ENCODE data around the gene PCDH15. TPM values are rescaled to one million over a fixed set of nuclear protein-coding genes. Genes with fewer than 3 reads are reported as not detected.

PCDH15 gene
- total and polyA plus RNA-seq, 2 experiments from 2014 or later, result 0.29 to 0.66 TPM

DNA sequence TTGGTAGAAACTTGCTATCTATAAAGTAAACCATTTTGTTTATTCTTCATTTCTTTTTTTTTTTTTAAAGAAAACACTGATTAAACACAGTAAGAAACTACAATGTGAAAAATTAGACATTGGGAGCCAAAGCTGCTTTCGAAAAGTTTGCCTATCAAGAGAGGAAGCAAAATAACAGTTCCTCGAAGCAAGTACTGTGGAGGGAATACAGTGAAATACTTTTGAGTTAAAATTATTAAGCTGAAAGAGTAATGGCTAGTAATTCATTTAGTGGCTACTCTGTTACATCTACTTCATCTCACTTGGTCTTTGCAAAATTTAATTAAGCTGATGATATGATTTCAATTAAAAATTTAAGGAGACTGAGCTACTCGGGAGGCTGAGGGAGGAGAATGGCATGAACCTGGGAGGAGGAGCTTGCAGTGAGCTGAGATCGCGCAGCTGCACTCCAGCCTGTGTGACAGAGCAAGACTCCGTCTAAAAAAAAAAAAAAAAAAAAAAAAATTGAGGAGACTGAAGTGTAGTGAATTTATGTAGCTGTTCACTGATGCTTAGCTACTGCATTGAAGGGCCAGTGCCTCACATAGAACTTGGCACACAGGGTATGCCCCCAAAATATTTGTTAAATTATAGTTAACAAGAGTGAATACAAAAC is 1046.3 kb downstream of the PCDH15 start:
- DNase-seq (ENCODE audit: low spot score), result peak; percentile 27
- peaks cover 7% of the 10 kb centered on the region; the same call in 2 of the 3 replicates for H3K4me1 Mint-ChIP-seq
- ATAC-seq, result peak; percentile 52
- no peak for TF ChIP-seq NANOG (IDR thresholded peaks at IDR 0.05; ENCODE audit: borderline replicate concordance)
- TF ChIP-seq, protein P1, sequence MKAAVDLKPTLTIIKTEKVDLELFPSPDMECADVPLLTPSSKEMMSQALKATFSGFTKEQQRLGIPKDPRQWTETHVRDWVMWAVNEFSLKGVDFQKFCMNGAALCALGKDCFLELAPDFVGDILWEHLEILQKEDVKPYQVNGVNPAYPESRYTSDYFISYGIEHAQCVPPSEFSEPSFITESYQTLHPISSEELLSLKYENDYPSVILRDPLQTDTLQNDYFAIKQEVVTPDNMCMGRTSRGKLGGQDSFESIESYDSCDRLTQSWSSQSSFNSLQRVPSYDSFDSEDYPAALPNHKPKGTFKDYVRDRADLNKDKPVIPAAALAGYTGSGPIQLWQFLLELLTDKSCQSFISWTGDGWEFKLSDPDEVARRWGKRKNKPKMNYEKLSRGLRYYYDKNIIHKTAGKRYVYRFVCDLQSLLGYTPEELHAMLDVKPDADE (IDR thresholded peaks at IDR 0.05), result no peak
- H3K9me3 Mint-ChIP-seq, result peaks cover 2% of the 10 kb centered on the region; the same call in 2 of the 3 replicates
- Histone ChIP-seq H3K4me1 (ENCODE audit: insufficient read depth) (peaks cover 7% of the 10 kb centered on the region; the same call in 1 of the 2 replicates), H3K27ac (ENCODE audit: low read depth) (no peak overlapping the region), H3K4me2 (no peak overlapping the region), H2AFZ (peak overlapping the region; percentile 3; the same call in 1 of the 2 replicates), H3K4me3 (no peak overlapping the region), H3F3A (replicated peaks; ENCODE audit: low read depth) (no peaks in the 10 kb centered on the region), H3K27me3 (ENCODE audit: insufficient read depth) (no peaks in the 10 kb centered on the region), H4K20me1 (replicated peaks; ENCODE audit: insufficient read depth) (no peaks in the 10 kb centered on the region), H3K9me2 (ENCODE audit: insufficient read depth) (no peaks in the 10 kb centered on the region), H3K79me2 (replicated peaks; ENCODE audit: insufficient read depth) (no peaks in the 10 kb centered on the region), H3K36me3 (ENCODE audit: insufficient read depth) (no peaks in the 10 kb centered on the region; the same call in 1 of the 2 replicates)
- peaks cover 2% of the 10 kb centered on the region; the same call in 2 of the 3 replicates for H3K36me3 Mint-ChIP-seq (ENCODE audit: low read depth)
- H3K27ac Mint-ChIP-seq, result no peak overlapping the region
- peaks cover 2% of the 10 kb centered on the region for H3K27me3 Mint-ChIP-seq (ENCODE audit: insufficient read depth, low read depth, poor library complexity)
- H3K4me3 Mint-ChIP-seq, result no peak overlapping the region

MicroRNAs encoded within 50 kb of the gene (microRNA counts, 767-probe panel; counts per million panel counts)
- not detected for microRNA hsa-miR-548f

Small RNA genes lying within 50 kb of the gene (microRNA-seq; reads per million reads assigned to microRNA genes)
- not detected for gene MIR548F1

Small RNA genes lying within 50 kb of the gene (small RNA-seq; reads per million reads assigned to genes)
- gene AL365496.1 (ENCODE audit: low replicate concordance), result not detected
- 31.6 reads per million, percentile 98 among the genes with 10 or more reads in this experiment for gene MIR548F1 (ENCODE audit: low replicate concordance)
- not detected for gene RNU6-687P (ENCODE audit: low replicate concordance)
